MCF 10A (cell line): ENCODE data around the gene CALY. TPM values are rescaled to one million over a fixed set of nuclear protein-coding genes. Genes with fewer than 3 reads are reported as not detected.

Experiments used
- BruUV-seq: library from RNA; stranded (reverse); fragments of 400-500 nt; replicated peaks from 2 replicates; lab custom pipeline; 2021; lab: Mats Ljungman, UMichigan
- CTCF ChIA-PET: fragments of 300-600 bp; sonication (Branson Sonifier 250); formaldehyde crosslinking; extraction: SDS; loops from one replicate; lab custom pipeline; 2021; ENCODE audit warnings: antibody characterized with exemption, inconsistent platforms; lab: Yijun Ruan, JAX
- POLR2A ChIA-PET: fragments of 300-600, 350-650 bp; sonication (Branson Sonifier 250); formaldehyde crosslinking; extraction: SDS; loops from one replicate; lab custom pipeline; 2020; ENCODE audit warnings: antibody characterized with exemption, inconsistent platforms; lab: Yijun Ruan, JAX
- DNase-seq: peaks from one replicate; pipeline ENCODE4 v3.0.0-alpha.2; 2018; ENCODE audit not compliant: unreplicated experiment
- H3K27ac Mint-ChIP-seq: one replicate; pipeline ENCODE4 v1.8.0; 2022; ENCODE audit warnings: mild to moderate bottlenecking, low read depth, mixed read lengths; ENCODE audit not compliant: unreplicated experiment
- H3K27me3 Mint-ChIP-seq: one replicate; pipeline ENCODE4 v1.8.0; 2022; ENCODE audit warnings: mixed read lengths; ENCODE audit not compliant: insufficient read depth, unreplicated experiment
- H3K36me3 Mint-ChIP-seq: one replicate; pipeline ENCODE4 v1.8.0; 2022; ENCODE audit warnings: mild to moderate bottlenecking, moderate library complexity, mixed read lengths; ENCODE audit not compliant: insufficient read depth, unreplicated experiment
- H3K4me1 Mint-ChIP-seq: one replicate; pipeline ENCODE4 v1.8.0; 2022; ENCODE audit warnings: mixed read lengths; ENCODE audit not compliant: insufficient read depth, unreplicated experiment
- H3K4me3 Mint-ChIP-seq: one replicate; pipeline ENCODE4 v1.8.0; 2022; ENCODE audit warnings: mild to moderate bottlenecking, moderate library complexity, mixed read lengths; ENCODE audit not compliant: unreplicated experiment
- H3K9me3 Mint-ChIP-seq: one replicate; pipeline ENCODE4 v1.8.0; 2022; ENCODE audit warnings: mixed read lengths; ENCODE audit not compliant: unreplicated experiment
- CTCF ChIP-seq: fragments of 200-600 bp; IDR thresholded peaks from one replicate; pipeline ENCODE4 v1.8.0; 2022; ENCODE audit warnings: antibody characterized with exemption, mild to moderate bottlenecking; ENCODE audit not compliant: unreplicated experiment
- intact Hi-C: fragments of 100-400 bp; cut with micrococcal nuclease; formaldehyde crosslinking; loops from 2 replicates; pipeline ENCODE4 v1.14.1; 2022
- total RNA-seq: library from RNA; stranded (reverse); gene quantifications from 2 replicates; pipeline ENCODE4 v1.2.3, GENCODE V29; 2022

Gene CALY
- total RNA-seq, 1 experiment from 2014 or later, result not detected

GRCh38 chr10:133314911-133315310, 21.8 kb downstream of the CALY start:
- intact Hi-C loops, result loop anchor here (10.0 kb wide), 1 partner anchor 660 kb away; no protein-coding TSS in a partner anchor
- ChIA-PET POLR2A (no interaction called here), CTCF (interaction anchor here (0.6 to 3.2 kb wide), 9 partner anchors 8 to 302 kb away, joined by 3 to 29 read pairs (median 4); no protein-coding TSS in a partner anchor)
- peak overlapping the region; percentile 43 for H3K27ac Mint-ChIP-seq
- peaks cover 15% of the 10 kb centered on the region for H3K36me3 Mint-ChIP-seq
- no peak for DNase-seq
- peaks cover 12% of the 10 kb centered on the region for H3K4me1 Mint-ChIP-seq
- no peaks in the 10 kb centered on the region for H3K9me3 Mint-ChIP-seq
- BruUV-seq, result no TSS peak
- no peak for TF ChIP-seq CTCF
- H3K27me3 Mint-ChIP-seq, result peaks cover 13% of the 10 kb centered on the region
- no peak overlapping the region for H3K4me3 Mint-ChIP-seq

DNA sequence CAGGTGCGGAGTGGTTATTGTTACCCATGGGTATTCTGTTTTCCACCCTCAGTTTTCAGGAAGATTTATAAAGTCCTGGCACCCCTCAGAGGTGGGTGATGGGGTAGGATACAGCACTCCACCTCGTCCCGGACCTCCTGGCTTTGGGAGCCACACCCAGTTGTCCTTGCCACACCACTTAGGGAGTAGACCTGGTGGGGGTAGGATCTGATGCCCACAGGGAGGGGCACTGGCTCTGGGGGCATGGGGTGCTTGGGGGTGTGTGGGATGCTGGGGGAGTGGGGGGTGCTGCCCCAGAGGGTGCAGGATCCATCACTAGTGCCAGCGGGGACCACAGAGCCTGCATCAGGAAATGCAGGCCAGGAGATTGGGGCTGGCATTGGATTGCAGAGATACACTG, 23.5 kb downstream of the CALY start:
- Mint-ChIP-seq H3K4me3 (no peak overlapping the region), H3K36me3 (peaks cover 15% of the 10 kb centered on the region), H3K4me1 (peaks cover 4% of the 10 kb centered on the region), H3K27ac (no peak overlapping the region), H3K9me3 (no peaks in the 10 kb centered on the region), H3K27me3 (no peaks in the 10 kb centered on the region)
- ChIA-PET CTCF (interaction anchor here (0.5 to 3.2 kb wide), 4 partner anchors 10 to 410 kb away, joined by 3 to 29 read pairs (median 7); no protein-coding TSS in a partner anchor), POLR2A (interaction anchor here (0.8 kb wide), 1 partner anchor 45 kb away, joined by 3 read pairs; the partner anchor contains the start of gene FUOM)
- BruUV-seq, result no TSS peak
- intact Hi-C loops, result loop anchor here (10.0 kb wide), 1 partner anchor 658 kb away; no protein-coding TSS in a partner anchor
- no peak for DNase-seq
- TF ChIP-seq CTCF, result no peak

DNA sequence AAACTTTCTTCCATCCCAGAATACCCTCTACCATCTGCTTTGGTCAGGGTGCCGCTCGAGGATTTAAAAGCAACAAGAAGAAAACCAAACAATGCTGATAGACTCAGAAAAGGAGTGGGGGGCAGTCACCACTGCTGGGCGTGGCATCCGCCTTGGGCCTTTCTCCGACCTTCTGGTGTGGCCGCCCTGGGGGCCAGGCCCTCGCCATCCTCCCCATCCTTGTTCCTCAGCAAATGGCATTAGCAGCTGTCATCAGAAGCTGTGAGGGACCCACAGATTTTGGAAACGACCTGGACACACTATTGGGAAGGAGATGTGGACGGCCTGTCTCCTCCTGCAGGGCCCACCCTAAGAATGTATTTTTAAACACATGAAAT, 23.9 kb downstream of the CALY start:
- intact Hi-C loops, result loop anchor here (10.0 kb wide), 1 partner anchor 658 kb away; no protein-coding TSS in a partner anchor
- peaks cover 19% of the 10 kb centered on the region for H3K36me3 Mint-ChIP-seq

More for the DNA sequence above, 23.9 kb downstream of the CALY start:
- H3K9me3 Mint-ChIP-seq, result no peaks in the 10 kb centered on the region
- no peak for TF ChIP-seq CTCF
- no peak for DNase-seq
- POLR2A ChIA-PET, result no interaction called here
- H3K27ac Mint-ChIP-seq, result no peak overlapping the region
- BruUV-seq, result no TSS peak
- CTCF ChIA-PET, result interaction anchor here (0.6 kb wide), 1 partner anchor 17 kb away, joined by 3 read pairs; no protein-coding TSS in a partner anchor
- H3K4me1 Mint-ChIP-seq, result peaks cover 8% of the 10 kb centered on the region
- H3K27me3 Mint-ChIP-seq, result no peaks in the 10 kb centered on the region
- H3K4me3 Mint-ChIP-seq, result no peak overlapping the region
